GM13976 (cell line): ENCODE measurements around the gene ULK1.

Experiments used
- DNase-seq: peaks from one replicate; pipeline ENCODE4 v3.0.0; 2012; ENCODE audit warnings: low spot score
- in situ Hi-C: fragments of 300-500 bp; cut with MboI; formaldehyde crosslinking; loops from one replicate; pipeline ENCODE4 v1.12.0; 2022; ENCODE audit warnings: low sequenced_read_pairs, mixed read lengths, inconsistent platforms; ENCODE audit not compliant: unreplicated experiment
- TF ChIP-seq, protein P1 (sequence below): IDR thresholded peaks from 2 replicates; pipeline ENCODE4 v1.5.1; 2012; ENCODE audit warnings: borderline replicate concordance, mild to moderate bottlenecking; ENCODE audit not compliant: insufficient read depth; ENCODE audit errors: extremely low read depth, missing control alignments, control extremely low read depth

ULK1 gene

DNA sequence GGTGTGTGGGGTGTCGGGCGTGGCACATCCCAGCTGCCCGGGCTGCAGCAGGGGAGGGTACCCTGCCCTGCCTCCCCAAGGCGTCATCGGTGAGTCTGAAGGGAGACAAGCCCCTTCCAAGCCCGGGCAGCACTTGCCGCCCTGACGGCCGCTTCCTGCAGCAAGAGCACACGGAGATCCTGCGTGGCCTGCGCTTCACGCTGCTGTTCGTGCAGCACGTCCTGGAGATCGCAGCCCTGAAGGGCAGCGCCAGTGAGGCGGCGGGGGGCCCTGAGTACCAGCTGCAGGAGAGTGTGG lies 24.6 kb downstream of the ULK1 start:
- in situ Hi-C loops = no loop called here
- TF ChIP-seq, protein P1, sequence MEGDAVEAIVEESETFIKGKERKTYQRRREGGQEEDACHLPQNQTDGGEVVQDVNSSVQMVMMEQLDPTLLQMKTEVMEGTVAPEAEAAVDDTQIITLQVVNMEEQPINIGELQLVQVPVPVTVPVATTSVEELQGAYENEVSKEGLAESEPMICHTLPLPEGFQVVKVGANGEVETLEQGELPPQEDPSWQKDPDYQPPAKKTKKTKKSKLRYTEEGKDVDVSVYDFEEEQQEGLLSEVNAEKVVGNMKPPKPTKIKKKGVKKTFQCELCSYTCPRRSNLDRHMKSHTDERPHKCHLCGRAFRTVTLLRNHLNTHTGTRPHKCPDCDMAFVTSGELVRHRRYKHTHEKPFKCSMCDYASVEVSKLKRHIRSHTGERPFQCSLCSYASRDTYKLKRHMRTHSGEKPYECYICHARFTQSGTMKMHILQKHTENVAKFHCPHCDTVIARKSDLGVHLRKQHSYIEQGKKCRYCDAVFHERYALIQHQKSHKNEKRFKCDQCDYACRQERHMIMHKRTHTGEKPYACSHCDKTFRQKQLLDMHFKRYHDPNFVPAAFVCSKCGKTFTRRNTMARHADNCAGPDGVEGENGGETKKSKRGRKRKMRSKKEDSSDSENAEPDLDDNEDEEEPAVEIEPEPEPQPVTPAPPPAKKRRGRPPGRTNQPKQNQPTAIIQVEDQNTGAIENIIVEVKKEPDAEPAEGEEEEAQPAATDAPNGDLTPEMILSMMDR = no peak
- DNase-seq = no peak

DNA sequence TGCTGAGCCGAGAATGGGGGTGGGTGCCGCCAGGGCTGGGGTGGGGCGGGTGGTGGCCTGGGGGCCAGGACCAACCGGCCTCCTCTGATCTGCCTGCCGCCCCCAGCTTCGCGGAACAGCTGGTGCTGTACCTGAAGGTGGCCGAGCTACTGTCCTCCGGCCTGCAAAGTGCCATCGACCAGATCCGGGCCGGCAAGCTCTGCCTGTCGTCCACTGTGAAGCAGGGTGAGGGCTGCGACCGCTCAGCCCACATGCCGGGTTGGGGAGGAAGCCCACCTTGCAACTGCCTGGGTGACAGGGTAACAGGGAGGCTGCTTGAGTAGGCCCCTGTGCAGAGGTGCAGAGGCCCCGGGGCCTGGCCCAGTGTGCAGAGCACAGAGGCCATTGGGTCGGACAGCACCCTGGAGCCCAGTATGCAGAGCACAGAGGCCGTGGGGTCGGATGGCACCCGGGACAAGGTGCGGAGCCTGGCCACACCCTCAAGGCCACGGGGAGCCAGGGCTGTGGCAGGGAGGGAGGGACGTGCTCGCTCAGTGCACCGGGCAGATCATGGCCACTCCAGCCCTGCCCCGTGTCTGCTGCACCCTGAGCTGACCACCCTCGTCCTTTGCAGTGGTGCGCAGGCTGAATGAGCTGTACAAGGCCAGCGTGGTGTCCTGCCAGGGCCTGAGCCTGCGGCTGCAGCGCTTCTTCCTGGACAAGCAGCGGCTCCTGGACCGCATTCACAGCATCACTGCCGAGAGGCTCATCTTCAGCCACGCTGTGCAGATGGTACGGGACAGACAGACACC lies 25.1 kb downstream of the ULK1 start:
- TF ChIP-seq, protein P1 = no peak
- in situ Hi-C loops = no loop called here
- no peak for DNase-seq

DNA sequence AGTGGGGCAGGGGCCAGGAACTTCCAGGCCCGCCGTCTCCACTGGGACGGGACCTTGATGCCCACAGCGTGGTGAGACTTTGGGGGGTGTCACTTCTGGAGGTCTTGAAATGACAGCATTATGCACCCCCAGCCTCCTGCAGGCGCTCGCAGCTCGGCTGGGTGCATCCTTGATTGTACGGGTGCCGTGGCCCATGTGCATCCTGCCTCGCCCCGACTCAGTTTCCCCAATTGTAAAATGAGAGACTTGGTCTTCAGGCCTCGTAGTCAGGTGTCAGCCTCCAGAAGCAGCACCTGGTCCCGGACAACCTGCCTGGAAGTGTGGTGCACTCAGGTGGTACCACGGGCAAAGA lies 25.7 kb downstream of the ULK1 start:
- in situ Hi-C loops = no loop called here
- TF ChIP-seq, protein P1 = no peak
- no peak for DNase-seq

DNA sequence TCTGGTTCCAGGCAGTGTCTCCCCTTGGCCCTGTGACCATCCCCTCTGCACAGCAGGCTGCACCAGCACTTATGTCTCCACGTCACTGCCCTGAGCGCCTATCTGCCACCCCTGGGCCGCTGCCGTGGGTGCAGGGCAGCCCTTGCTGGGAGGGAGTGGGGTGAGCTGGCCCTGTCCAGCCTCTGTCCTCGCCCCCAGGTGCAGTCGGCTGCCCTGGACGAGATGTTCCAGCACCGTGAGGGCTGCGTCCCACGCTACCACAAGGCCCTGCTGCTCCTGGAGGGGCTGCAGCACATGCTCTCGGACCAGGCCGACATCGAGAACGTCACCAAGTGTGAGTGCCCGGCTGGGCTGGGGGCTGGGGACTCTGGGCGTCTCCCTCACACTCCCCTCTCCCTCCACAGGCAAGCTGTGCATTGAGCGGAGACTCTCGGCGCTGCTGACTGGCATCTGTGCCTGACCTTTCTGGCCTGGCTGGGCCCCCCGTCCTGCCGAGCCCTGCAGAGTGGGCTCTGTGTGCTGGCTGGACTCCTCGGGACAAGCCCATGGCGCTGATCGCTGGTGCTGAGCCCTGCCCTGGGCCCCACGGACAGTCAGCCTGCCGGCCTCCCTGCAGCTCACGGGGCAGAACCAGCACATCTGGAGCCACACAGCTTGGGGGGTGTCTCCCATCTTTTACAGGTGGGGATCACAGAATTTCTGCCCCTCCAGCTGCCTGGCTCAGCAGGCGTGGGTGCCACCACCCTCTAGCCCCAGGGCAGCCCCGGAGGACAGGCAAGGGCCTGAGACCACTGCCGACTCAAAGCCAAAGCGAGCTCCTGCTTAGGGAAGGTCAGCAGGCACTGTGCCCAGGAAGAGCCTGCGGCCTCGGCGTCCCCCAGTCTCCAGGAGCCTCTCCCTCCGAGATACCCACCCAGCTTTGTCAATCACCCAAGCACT lies 26.7 kb downstream of the ULK1 start:
- in situ Hi-C loops = no loop called here
- TF ChIP-seq, protein P1 = no peak
- DNase-seq = no peak

DNA sequence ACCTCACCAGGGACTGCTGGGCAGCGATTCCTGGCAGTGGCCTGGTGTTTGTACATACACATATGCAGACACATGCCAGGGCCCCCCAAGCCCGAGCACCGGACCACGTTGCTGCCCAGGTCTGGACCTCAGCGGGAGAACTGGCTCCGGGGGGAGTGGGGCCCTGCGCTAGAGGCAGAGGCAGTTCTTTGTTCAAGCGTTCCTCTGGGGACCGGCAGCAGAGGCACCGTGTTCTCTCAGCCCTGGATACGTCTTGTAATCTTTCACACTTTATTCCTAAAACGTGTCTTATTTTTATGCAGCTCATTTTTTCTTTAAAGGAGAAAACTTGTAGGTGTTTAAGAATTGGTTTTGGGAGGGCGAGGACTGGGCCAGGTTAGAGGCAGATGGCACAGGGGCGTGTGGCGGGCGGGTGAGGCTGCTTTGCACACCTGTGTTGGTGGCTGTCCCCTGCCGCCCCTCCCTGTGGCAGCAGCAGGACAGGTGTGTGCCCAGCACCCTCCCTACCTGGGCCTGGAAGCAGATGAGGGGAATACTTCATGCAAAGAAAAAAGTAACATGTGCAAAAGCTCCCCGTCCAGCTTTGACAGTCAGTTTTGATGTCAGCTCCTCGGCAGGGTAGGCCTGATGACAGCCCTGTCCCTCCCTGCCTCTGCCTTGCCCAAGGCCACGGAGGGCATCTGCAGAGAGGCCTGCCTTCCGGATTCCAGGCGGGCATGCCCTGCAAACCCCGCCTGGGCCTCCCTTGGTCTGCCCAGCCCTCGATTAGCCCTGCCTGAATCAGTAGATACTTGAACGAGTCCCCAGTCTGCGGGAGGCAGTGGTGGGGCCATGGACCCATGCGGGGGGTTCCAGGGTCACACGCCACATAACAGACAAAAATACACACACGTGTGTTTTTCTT lies 27.7 kb downstream of the ULK1 start:
- in situ Hi-C loops = no loop called here
- TF ChIP-seq, protein P1 = no peak
- no peak for DNase-seq

DNA sequence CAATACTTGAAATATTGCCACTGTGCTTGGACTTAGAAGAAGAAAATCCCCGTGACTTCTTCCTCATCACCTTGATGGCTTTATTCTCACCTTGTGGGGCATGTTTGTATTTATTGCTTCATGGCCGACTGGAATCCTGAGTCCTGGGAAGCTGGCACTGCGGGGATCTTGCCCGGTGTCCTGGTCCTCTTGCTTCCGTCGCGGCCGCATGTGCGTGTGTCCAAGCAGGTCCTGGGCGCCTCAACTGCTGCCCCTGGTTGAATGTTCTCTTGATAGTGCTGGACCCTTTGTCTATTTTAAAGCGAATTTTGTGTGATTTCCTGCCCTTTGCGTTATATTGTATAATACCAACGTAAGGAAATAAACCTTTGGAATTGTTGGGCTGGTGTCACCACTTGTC lies 28.4 kb downstream of the ULK1 start:
- in situ Hi-C loops = no loop called here
- DNase-seq = no peak
- TF ChIP-seq, protein P1 = no peak
